Stimulated activated CD4-positive, alpha-beta T cell treated with anti-CD3 and anti-CD28 coated beads, Interleukin-15, amount 100 ng/mL, for 1 hour (primary cell): ENCODE results near the gene CAST.

ENCODE experiments used
- DNase-seq, 2 donors: peaks; one replicate each; pipeline ENCODE4 v3.0.0-alpha.2; 2020; ENCODE audit warnings: low read depth in 1 of 2, low spot score in 1 of 2

Gene CAST

DNA sequence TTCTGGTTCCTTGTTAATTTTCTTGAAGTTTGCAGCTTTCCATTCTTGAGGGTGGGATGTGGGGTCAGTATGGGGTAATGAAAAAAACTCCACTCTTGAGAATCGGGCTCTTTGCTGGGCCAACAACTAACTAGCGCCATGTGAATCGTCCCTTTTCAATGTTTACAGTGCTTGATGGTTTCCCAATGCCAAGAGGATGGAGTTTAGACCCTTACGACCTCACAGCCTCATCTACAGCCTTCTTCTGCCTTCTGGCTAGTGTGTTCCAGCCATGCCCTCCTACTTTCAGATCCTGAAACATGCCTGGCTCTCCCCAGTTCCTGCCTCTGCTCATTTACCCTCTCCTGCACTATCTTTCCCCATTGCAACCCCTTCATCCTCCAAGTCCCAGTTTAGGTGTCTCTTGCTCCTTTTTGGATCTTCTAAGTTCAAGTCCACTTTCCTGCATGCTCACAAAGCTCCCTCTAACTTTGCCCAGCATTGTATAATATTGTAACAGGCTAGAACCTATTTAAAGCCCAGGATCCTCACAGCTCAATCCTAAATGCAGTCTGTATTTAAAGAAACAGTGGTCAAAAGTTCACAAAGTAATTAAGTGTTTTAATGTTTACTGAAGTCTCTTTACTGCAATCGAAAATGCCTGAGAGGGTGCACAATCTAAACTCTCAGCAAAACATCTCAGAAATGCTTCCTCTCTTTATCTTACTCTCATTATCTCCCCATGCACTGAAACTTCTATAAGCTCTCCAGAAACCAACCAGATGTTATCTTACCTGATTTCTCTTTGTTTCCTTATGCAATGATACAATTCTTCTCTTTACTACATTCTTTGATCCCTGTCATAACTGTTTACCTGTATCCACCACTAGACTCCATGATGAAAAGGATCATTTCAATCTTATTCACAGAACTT lies 20.6 kb upstream of the CAST start:
- DNase-seq = no peak

DNA sequence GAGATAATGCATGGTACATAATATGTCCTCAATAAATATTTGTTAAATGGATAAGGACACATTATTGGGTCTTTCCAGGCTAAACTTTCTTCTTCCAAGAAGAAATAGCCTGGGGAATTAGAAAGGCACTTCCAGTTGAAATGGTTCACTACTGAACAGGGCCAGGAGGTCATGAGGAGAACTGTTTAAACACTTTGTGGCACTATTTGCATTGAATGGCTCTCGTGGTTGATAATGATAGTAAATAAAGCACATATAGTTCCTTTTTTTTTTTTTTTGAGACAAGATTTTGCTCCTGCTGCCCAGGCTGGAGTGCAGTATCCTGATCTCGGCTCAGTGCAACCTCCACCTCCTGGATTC lies 19.9 kb upstream of the CAST start:
- DNase-seq = no peak

DNA sequence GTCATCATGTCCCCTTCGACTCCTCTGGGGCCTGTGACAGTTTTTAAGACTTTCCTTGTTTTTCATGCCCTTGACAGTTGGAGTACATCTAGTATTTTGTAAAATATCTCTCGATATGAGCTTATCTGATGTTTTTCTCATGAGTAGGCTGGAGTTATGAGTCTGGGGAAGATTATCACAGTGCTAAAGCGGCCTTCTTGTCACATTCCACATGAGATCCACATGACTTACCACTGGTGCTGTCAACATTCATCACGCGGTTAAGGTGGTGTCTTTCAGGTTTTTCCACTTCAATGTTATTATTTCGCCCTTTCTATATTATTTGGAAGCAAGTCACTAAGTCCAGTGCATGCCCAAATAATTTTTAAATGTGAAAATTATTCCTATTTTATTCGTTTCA lies 17.1 kb upstream of the CAST start:
- no peak for DNase-seq

DNA sequence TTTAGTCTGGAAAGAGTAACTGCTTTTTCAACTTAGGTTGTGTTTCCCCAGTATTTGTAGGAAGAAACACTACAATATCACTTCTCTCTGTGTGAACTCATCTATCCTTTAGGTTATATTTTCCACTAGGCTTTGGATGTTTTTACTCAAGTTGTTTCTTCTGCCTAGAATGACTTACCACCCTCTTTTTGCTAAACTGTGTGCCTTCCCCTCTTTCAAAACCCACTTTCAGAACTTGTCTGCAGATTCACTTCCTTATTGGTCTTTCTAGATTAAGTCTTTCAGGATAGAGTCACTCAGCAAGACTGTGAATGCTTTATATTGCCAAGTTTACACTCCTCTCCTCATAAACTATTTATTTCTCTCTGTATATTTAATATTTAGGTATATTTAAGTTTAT lies 14.2 kb upstream of the CAST start:
- no peak for DNase-seq

DNA sequence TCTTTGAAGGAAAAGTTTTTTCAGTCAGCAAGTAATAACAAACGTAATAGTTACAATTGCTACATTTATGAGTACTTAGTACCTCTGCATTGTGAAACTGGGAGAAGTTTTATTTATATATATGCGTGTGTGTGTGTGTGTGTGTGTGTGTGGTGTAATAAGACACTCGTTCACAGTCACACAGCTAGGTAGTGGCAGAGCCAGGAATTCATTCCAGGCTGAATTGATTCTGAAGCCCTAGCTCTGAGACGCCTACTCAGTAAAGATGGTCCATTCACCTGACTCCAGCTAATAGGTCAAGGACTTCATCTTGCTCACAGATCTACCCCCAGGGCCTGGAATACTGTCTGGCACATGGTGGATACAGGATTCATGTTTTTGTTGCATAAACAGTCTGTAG lies 13.6 kb upstream of the CAST start:
- DNase-seq = no peak

DNA sequence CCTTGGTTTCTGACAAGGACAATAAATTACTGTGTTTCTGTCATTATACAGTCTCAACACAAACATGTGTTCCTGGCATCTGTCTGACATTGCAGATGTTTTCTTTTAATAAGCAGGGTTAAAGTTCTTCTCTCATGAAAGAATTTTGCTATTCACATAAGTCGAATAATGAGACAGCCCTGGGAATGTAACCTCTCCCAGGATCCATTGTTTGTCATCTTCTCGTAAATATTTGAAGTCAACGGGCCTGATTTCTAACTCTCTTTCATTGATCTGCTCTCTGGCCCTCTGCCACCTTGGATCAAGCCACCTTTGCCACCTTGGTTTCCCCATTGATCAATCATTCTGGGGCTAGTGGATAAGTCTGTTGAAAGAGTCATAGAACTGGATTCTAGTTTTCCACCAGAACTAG lies 12.9 kb upstream of the CAST start:
- DNase-seq = no peak

DNA sequence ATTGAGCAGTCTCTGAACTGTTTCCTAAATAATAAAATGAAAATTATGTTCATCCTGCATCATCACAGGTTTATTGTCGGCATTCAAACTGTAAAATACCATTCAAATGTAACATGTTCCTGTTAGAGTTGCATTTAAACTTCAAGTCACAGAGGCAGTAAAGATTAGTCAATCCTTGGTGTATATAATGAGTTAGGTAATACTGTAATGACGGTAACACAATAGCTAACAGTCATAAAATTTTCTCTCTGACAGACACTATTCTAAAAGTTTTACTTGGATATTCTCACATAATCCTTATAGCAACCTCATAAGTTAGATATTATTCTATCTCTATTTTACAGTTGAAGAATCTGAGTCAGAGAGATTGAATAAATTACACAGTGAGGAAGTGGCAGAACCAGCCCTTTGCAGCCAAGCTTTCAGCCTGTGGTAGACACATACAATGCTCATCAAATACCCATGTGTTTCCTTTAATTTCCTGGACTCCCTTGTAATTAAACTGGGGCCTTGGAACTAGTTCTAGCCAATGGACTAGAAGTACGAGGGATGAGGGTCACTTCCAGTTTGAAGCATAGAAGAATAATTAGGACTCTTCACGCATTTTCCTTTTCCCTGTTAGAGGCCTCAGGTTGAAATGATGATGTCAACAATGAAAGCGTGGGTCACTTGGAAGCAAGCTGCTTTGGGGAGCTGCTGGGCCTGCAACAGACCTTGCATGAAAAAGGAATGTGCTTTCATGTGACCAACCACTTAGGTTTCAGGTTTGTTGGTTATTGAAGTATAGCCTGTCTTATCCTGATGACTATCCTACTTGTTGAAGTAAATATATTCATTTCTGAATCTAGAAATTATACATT lies 12.3 kb upstream of the CAST start:
- no peak for DNase-seq

DNA sequence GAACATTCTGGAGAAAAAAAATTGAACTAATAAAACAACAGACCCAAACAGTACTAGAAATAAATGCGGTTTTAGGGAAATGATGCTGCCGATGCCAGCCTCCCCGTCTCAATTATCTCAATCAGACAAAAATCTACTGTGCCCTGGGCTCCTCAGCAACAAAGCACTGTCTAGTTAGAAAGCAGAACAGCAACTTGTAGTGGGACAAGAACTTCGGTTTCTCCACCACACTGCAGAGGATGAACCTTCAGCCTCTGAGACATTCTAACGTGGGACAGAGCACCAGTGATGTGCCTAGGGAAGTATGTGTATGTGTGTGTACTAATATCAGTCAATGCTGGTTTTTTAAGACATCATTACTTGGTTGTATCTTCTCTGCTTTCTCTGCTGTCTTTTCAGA lies 11.1 kb upstream of the CAST start:
- DNase-seq = no peak

DNA sequence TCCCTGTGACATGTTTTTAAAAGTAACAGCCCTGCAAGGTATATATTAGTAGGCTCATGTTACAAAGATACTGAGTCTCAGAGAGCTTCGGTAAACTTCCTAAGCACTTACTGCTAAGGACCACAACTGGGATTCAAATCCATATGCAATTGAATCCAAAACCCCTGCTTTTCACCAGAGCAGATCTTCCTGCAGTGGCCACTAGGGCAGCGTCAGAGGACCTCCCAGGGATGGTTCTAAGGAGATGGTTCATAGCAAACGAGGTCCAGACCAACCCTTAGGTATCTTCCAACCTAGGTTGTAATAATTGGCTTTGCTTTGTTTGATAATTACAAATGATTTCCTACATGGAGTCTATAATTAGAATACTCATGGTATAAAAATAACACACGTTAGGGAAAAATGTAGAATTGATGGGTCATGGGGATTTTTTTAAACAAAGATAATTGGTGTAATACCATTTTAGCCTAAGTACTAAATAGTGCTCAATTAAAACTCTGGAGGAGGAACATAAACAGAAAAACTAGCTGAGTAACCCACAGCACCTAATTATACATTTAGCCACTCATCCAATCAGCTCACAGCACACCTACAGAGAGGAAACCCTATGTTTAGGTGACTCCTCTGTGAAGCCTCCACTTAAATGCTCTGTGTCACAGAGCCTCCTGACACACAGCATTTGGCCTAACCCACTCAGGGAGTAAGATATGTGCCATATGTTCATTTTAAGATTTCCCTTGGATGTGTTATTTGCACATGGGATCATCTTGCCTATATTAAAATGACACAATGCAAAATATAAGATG lies 10.0 kb upstream of the CAST start:
- no peak for DNase-seq

DNA sequence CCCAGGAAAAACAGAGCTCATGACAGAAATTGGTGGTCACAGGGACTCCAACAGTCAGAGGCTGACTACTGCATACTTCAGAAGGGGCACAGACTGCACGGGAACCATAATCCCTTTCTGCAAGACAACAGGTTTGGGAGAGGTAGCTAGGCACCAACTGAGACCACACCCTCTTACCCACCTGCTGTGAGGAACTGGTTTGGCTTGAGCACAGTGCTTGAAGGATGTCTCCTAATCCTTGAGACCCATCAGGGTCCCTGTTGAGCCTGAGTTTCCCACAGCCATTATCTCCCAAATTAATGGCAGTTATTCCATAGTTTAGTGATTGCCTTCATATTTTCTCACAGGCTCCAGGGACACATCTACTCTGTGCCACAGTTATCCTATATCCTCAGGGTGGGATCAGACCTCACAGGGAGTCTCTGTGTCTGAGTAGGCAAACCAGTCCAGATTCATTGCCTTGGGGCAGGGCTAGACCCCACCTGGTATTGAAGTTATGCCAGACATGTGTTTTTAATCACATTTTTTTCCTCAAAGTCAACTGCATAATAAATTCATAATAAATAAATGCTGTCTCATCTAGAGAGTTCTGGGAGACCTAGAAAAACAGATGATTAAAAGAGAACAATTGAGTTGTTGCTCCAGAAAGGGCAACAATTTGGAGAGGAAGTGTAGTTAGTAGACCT lies 9.3 kb upstream of the CAST start:
- no peak for DNase-seq

DNA sequence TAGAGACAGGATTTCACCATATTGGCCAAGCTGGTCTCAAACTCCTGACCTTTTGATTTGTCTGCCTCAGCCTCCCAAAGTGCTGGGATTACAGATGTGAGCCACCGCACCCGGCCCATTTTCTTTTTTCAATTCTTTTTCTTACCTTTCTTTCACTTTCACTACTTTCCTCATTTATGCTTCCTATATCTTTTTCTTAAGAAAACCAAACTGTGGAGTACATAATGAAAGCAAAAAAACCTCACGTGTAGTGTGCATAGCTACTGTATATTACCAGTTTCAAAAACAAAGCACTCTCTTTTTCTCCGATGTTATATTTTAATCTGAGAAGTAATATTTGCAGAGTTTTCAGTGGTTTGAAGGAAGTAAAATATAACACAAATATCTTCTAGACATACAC lies 8.0 kb upstream of the CAST start:
- no peak for DNase-seq

DNA sequence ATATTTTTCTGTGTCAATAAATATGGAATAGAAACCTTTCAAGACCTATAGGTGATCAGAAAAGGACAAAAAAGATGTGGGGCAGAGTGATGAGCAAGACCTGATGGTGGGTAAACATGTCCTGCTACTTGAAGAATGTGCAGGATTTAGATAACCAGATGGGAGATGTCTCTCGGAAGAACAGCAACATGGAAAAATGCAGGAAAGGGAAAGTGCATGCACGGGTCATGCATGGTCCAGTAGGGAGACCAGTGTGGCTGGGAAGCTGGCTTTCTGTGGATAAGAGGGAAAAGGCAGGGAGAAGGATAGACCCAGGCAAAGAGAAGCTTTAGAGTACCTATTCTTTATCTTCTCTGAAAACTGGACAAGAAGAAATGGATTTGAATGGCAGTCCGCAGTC lies 7.1 kb upstream of the CAST start:
- DNase-seq = no peak

DNA sequence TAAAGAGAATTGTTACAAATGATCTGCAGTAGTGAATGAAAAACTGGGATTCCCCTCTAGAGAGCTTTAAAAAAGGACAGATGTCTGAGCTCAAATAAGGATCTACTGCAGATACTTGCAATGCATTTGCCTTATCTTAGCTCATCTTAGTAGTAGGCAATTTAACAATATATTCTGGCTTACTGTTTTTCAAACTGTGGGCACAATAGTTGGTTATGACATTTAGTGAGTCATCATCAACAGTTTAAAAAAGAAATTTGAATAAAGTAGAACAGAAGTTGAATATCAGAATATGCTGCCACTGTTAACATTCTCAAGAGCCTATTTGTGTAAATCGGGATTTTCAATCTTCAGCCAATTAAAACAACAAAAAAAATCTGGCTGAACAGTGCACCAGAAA lies 6.7 kb upstream of the CAST start:
- DNase-seq = no peak

DNA sequence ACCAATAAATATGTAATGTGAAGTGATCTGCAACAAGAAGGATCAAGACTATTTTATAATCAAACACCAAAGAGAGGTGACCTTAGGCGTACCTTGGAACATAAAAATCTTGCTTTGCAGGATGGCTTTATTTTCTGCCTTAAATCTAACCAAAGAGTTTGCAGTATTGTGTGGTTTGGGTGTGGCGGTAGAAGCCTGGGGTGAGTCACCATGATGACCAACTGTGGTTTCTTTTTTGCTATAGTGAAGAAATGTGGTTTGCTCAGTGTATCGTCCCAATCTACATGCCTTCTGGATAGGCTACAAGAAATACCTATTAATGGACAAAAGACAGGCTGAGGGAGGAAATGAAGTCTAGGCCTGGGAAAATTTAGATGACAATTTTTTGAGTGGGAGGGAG lies 5.1 kb upstream of the CAST start:
- peak in 1 of 2 donors; percentile 12 for DNase-seq

DNA sequence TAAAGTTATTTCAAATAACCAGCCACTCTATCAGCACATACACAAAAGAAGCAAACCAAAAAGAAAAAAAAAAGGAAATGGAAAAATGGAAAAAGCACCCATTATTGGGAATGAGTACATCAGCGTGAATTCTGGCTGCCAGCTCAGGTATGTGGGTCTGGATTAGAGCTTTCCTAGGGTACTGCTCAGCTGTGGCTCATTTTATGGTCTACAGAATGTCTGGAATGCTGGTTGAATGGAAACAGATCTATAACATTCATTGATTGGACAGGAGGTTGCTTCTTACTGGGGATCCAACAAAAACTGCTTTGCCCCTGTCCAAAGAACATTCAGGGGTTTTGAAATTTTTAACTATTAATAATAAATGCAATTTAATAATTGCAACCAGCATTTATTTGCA lies 3.9 kb upstream of the CAST start:
- no peak for DNase-seq

DNA sequence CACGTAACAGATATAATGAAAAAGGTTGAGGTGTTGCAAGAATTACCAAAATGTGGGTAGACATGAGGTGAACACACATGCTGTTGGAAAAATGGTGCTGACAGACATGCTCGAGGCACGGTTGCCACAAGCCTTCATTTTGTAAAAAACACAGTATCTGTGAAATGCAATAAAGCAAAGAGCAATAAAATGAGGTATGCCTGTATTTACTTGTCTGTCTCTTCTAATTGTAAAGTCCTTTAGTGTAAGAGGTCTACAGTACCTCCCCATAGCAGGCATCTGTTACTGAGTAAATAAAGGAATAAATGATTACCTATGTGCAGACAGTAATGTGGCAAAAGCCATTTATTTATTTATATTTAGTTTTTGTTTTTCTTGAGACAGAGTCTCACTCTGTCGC lies 3.0 kb upstream of the CAST start:
- no peak for DNase-seq

DNA sequence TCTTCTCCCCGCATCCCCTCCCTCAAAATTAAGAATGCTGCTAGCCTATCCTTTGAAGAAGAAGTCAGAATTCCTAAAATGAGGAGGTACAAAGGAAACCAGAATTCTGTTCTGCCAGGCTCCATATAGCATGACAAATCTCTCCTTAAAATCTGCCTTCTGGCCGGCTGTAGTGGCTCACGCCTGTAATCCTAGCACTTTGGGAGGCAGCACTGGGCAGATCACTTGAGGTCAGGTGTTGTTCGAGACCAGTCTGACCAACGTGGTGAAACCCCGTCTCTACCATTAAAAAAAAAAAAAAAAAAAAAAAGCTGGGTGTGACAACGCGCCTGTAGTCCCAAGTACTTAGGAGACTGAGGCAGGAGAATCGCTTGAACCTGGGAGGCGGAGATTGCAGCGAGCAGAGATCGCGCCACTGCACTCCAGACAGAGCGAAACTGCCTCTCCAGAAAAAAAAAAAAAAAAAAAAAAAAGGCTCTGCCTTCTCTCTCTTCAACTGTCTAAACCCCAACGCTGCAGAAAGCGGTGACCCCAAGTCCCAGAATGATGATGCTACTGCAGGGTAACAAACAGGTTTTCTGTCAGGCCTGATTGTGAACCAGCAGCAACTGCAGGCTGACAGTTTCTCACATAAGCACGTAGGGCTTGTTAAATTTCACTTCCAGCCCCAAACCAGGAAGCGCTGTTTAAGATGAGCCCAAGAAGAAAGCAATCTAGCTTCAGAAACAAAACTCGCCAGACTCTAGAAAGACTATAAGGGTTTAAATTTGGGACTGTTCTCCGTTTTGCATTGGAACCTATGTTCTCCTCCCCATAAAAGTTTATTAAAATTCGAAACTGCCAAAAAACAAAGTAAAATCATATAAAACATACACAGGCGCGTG lies 963 bp upstream of the CAST start:
- DNase-seq = peak; percentile 2 to 8

DNA sequence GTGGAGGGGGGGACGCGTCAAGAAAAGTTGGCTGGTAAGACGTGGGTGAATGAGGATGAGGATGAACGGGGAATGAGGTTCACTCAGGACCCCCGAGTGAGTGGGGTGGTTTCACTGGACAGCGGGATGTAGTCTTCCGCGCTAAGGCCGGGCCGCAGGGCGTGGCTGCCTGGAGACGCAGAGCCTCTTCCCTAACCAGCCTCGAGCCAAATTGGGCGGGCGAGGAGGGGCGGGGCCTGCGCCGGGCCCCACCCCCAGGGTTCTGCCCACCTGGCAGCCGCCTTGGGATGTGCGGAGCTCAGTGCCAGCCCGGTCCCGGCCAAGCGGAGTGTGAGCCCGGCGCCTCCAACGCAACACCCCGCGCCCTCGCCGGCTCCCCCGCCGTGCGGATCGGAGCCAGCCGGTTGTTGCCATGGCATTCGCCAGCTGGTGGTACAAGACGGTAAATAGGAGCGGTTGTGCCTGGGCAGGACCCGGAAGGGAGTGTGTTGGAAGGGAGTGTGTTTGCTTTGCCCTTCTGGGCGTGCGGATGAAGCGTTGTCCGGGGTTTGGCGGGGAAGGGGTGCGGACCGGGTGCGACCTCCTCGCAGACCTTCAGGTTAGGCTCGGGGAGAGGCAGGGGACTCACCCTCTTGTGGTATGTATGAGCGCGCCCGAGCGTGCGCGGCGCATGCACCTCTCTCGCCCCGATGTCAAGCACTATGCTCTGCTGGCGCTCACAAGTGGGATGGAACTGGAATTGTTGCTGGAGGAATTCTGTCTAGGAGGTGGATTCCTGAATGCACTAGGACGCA lies 746 bp downstream of the CAST start:
- DNase-seq = peak; percentile 69 to 83

DNA sequence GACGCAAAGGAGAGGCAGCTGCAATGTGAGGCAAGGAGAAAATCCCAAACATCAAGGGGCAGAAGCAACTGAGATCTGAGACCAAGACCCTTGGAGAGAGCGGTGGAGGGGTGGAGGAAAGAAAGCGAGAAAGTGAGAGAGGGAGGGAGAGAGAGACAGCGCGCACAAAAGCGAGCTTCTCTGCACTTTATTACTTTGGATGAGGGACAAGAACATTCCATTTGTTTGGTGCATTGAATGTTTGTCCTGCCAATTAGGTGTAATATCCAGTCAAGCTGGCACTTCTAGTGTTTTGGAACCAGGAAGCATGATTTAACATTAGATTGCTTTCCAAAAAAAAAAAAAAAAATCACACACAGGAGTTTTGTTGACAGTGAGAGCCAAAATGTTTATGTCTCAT lies 1.4 kb downstream of the CAST start:
- no peak for DNase-seq
